Hematopoietic multipotent progenitor cell treated with erythropoietin and hydrocortisone succinate and interleukin-3 and kit ligand, for 8 days (in vitro differentiated cells): ENCODE measurements around the gene SH3RF3.

Source experiments
- DNase-seq: peaks from one replicate; pipeline ENCODE4 v3.0.0-alpha.2; 2015

Gene SH3RF3

GRCh38 chr2:109489296-109489695, 360.3 kb downstream of the SH3RF3 start:
- no peak for DNase-seq

GRCh38 chr2:109493176-109493935, 364.4 kb downstream of the SH3RF3 start:
- DNase-seq = no peak

GRCh38 chr2:109494351-109494750, 365.3 kb downstream of the SH3RF3 start:
- no peak for DNase-seq

GRCh38 chr2:109497463-109497862, 368.5 kb downstream of the SH3RF3 start:
- no peak for DNase-seq

GRCh38 chr2:109497911-109498870, 369.2 kb downstream of the SH3RF3 start:
- no peak for DNase-seq

GRCh38 chr2:109498906-109499305, 369.9 kb downstream of the SH3RF3 start:
- no peak for DNase-seq

GRCh38 chr2:109499566-109499965, 370.6 kb downstream of the SH3RF3 start:
- no peak for DNase-seq

- no peak for DNase-seq
Measured at GRCh38 chr2:109500910-109501309, 371.9 kb downstream of the SH3RF3 start.

- DNase-seq = no peak
Measured at GRCh38 chr2:109501461-109501860, 372.5 kb downstream of the SH3RF3 start.

GRCh38 chr2:109503191-109503590, 374.2 kb downstream of the SH3RF3 start:
- no peak for DNase-seq

GRCh38 chr2:109507217-109507616, 378.2 kb downstream of the SH3RF3 start:
- peak; percentile 9 for DNase-seq

GRCh38 chr2:109507828-109508227, 378.8 kb downstream of the SH3RF3 start:
- no peak for DNase-seq

GRCh38 chr2:109508556-109508955, 379.6 kb downstream of the SH3RF3 start:
- DNase-seq = peak; percentile 70

- DNase-seq = peak; percentile 81
Measured at GRCh38 chr2:109510136-109511028, 381.4 kb downstream of the SH3RF3 start.

- no peak for DNase-seq
Measured at GRCh38 chr2:109511168-109511567, 382.2 kb downstream of the SH3RF3 start.

- no peak for DNase-seq
Measured at GRCh38 chr2:109512076-109512475, 383.1 kb downstream of the SH3RF3 start.

GRCh38 chr2:109513230-109513629, 384.2 kb downstream of the SH3RF3 start:
- DNase-seq = no peak

- DNase-seq = no peak
Measured at GRCh38 chr2:109513749-109514588, 385.0 kb downstream of the SH3RF3 start.

GRCh38 chr2:109514857-109515256, 385.9 kb downstream of the SH3RF3 start:
- DNase-seq = no peak

GRCh38 chr2:109516445-109517117, 387.6 kb downstream of the SH3RF3 start:
- peak; percentile 20 for DNase-seq
